Stimulated activated CD8-positive, alpha-beta memory T cell treated with anti-CD3 and anti-CD28 coated beads, Interleukin-4, amount 100 ng/mL, for 48 hours (primary cell): ENCODE data around the gene PARG.
"Not testable (repeated sequence)": the region's sequence is repeated elsewhere in the genome, so short reads cannot be mapped to it uniquely, and the experiment has no call there.

Experiments
- DNase-seq: peaks from one replicate; pipeline ENCODE4 v3.0.0-alpha.2; 2020

PARG gene

GRCh38 chr10:49900406-49900805, 41.4 kb downstream of the PARG start:
- DNase-seq, result not testable (repeated sequence)

- DNase-seq, result not testable (repeated sequence)
These were observed 41.8 kb downstream of the PARG start for GRCh38 chr10:49899999-49900398.

- not testable (repeated sequence) for DNase-seq
These were observed 51.8 kb downstream of the PARG start for GRCh38 chr10:49890025-49890424.

GRCh38 chr10:49884739-49885331, 57.0 kb downstream of the PARG start:
- not testable (repeated sequence) for DNase-seq

- not testable (repeated sequence) for DNase-seq
These were observed 58.0 kb downstream of the PARG start for GRCh38 chr10:49883852-49884251.

DNA sequence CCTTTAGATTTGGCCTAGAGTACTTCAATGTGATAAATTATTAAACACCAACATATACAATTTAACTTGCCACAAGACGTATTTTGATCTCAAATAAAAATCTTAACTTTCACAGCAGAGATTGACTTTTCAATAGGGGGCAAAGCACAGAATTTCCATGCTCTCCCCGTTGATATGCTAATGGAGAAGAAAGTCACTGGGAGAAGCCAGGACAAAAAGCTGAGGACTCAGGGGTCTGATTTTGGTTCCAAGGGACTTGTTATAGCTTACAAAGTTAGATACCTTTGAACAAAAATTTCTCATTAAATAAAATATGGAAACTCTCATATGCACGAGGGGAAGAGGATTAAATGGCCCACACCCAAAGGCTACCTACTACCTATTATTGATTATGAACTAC, 59.5 kb downstream of the PARG start:
- DNase-seq, result not testable (repeated sequence)

DNA sequence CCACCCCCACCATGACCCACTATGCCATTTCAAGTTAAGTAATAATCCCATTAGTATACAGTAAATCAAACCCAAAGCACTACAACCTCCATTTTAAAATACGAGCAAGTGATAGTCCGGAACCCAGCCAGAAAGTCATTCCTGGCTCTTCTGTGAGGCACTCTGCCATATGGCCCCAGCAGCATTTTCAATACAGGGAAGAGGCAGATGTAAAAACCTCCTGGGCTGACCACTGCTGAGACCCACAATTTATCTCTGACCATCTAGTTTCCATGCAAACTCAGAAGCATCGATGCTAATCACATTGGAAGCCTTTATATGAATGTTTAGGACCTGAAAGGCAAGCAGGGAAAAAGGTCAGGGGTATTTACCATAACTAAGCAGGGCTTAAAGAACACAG, 69.1 kb downstream of the PARG start:
- DNase-seq, result not testable (repeated sequence)

DNA sequence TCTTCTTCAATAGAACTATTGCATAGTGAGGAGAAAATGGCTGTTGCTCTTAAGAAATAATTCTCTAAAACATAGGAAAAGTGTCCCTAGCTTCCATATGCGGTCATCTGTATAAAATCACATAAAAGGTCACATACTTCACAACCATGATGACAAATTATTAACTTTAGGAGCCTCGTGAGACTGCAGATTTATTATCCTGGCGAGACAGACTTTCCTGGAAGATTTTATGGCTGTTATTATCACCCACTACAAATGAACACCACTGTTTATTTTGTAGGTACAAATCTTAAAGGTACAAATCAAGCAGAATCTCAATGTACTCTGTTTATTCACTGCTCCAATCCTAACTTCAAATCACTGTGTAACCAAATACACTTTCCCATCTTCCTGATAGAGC, 70.4 kb downstream of the PARG start:
- DNase-seq, result not testable (repeated sequence)

DNA sequence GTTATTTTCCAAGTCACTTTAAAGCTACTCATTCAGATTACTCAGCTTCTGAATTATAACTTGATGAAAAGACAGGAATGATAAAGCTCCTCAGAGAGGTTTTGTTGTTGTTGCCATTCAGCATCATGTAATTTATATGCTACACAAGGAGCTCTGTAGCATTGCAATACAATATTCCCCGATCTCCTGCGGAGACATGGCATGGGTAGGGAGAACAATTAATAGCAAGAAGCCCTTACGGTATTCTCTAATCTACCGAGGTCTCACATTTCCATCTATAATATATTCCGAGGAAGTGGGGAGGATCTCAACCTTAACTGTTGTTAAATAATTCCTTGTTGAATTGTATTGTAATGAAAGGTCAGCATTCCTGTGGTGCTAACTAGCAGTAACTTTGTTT, 81.9 kb downstream of the PARG start:
- not testable (repeated sequence) for DNase-seq

GRCh38 chr10:49858697-49859382, 83.0 kb downstream of the PARG start:
- not testable (repeated sequence) for DNase-seq

- not testable (repeated sequence) for DNase-seq
These were observed 92.3 kb downstream of the PARG start for GRCh38 chr10:49849520-49849919.

DNA sequence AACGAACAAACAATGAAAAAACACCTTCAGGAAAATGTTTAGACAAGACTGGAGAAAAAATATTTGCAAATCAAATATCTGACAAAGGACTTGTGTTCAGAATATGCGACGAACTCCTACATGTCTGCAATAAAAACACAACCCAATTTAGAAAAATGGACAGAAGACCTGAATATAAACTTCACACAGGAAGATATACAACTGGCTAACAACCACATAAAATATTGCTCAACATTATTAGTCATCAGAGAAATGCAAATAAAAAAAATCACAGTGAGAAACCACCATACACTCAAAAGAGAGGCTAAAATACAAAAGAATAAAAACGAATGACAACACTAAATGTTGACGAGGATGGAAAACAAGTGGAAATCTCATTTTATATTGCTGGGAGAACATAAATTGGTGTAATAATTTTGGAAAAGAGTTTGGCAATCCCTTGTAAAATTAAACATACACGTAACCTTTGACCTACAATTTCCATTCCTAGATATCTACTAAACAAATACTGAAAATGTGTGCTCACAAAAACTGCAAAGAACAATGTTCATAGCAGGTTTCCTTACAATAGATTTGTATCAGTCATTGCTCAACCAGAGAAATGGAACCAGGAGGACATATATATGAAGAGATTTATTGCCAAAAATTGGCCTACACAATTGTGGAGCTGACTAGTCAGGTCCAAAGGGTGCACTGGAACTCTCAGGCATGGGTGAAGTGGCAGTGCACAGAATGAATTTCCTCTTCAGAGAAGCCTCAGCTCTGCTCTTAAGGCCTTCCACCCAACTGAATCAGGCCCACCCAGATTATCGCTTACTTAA, 96.8 kb downstream of the PARG start:
- DNase-seq, result no peak

- not testable (repeated sequence) for DNase-seq
These were observed 99.5 kb downstream of the PARG start for GRCh38 chr10:49842333-49842628.

DNA sequence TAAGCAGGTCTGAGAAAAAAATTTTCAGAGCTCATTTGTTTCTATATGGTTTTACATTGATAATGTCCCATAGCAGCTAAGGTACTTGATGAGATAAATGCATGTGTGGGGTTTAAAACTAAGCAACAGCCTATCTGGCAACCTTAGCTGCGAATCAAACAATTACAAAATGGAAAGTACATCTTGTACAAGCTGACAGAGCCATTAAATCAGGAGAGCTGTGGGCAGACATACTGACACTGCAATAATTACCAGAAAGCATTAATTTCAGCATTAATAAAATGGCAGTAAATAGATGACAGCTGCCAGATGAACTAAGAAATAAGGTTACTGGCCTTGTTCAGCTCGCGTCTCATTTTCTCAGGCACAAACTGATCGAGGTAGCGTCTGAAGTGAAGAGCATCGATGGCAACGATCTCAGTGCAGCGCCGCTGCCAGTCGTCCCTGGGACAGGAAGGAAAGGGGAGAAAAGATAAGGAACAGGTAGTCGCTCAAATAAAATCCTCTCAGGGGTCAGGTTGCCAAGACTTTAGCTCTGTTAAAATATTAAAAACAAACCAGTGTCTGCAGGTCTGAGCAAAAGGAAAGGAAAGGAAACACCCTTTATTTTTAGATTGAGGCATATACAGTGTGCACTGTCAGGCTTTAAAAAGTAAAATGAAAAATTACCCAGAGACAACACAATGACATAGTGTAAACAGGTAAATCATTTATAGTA, 100.1 kb downstream of the PARG start:
- DNase-seq, result no peak

DNA sequence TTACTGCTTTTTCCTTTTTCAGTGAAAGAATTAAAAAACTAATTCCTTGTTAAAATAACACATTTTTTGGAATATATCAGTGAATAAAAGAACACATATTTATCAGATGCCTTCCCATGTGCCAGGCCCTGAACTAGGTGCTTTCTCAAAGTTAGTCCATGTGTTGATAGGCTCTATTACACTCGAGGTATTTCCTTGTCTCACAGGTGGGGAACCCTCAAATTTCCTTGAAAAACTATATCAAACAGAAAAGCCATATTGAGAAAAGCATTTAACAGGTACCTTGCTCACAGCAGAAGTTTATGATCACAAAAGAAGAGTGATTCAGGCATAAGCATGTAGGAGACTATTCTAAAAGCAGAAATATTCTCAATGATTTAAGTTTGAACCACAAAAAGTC, 104.1 kb downstream of the PARG start:
- DNase-seq, result no peak

- DNase-seq, result no peak
These were observed 104.8 kb downstream of the PARG start for GRCh38 chr10:49837051-49837478.

- no peak for DNase-seq
These were observed 106.9 kb downstream of the PARG start for GRCh38 chr10:49834976-49835375.

- DNase-seq, result no peak
These were observed 107.6 kb downstream of the PARG start for GRCh38 chr10:49834201-49834600.

DNA sequence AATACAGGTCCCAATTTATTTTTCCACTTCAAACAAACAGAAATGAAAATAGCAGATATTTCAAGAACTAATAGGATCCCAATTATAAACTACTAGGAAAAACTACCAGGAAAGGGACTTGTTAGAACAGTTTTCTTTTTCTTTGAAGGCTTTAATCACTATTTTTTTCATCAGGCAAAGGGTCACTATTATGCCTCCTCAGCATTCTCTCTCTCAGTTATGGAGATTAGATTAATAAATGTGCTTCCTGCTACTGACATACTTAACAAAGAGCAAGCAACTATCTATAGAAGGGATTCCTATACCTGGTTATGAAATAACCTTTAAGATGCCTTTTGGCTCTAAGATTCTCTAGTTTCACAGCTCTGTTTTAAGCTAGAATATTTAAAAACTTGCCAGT, 108.7 kb downstream of the PARG start:
- no peak for DNase-seq

DNA sequence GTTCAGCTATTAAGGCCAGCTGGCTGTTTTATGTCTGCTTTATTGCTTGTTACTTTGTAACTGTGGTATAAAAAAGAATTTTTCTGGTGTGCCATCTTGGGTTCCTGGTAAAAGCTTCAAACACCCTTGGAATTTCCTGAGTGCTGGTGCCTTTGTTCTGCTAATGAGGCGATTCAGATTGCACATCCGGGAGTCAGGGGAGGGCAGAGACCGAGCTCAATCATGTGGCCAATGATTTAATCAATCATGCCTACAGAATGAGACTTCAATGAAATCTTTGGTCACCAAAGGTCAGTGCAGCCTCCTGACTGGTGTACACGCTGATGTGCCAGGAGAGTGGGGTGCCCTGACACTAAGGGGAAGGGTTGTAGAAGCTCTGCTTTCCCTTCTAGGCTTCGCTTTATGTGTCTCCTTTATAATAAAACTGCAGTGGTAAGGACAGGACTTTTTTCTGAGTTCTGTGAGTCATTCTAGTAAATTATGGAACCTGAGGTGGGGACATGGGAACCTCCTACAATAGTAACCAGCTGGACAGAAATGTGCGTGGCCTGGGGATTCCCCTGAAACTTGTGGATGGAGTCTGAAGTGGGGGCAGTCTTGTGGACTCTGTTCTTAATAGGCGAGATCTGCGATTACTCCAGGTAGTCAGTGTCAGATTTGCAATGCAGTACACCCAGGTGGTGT, 110.3 kb downstream of the PARG start:
- no peak for DNase-seq

GRCh38 chr10:49830846-49831245, 111.0 kb downstream of the PARG start:
- no peak for DNase-seq

DNA sequence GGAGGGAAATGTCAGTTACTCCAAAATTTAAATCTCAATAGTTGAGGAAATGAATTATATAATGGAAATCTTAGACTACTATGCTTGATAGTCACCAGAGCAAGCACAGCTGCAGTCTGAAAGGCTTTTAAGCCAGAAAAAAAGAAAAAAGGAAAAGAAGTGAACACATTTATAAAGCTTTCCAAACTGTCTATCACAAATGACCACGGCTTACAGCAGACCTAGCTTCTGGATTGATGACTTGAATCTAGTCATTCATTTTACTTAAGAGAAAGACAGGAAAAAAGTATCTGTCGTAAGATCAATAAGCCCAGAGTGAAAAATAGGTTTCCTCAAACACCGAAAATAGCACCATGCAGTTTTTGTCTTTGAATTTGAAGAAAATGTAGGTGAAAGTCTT, 111.8 kb downstream of the PARG start:
- no peak for DNase-seq

GRCh38 chr10:49827297-49827696, 114.5 kb downstream of the PARG start:
- DNase-seq, result no peak
